Fibroblast of lung (primary cell): ENCODE measurements around the gene ZC3H11A.

Source experiments
- EZH2 ChIP-seq: IDR thresholded peaks from 2 replicates; pipeline ENCODE4 v1.5.1; 2012; ENCODE audit warnings: low read length, control low read depth, mild to moderate bottlenecking; ENCODE audit errors: missing control alignments
- TF ChIP-seq, protein P1 (sequence below), 2 donors: IDR thresholded peaks in 1 of 2; conservative IDR thresholded peaks in 1 of 2; 1 replicate in 1 of 2; 2 replicates in 1 of 2; pipeline ENCODE4 v1.5.1; 2011 to 2012; ENCODE audit warnings: low read length in 2 of 2, control low read depth in 1 of 2, inconsistent platforms in 1 of 2, low read depth in 1 of 2, mild to moderate bottlenecking in 1 of 2

DNA sequence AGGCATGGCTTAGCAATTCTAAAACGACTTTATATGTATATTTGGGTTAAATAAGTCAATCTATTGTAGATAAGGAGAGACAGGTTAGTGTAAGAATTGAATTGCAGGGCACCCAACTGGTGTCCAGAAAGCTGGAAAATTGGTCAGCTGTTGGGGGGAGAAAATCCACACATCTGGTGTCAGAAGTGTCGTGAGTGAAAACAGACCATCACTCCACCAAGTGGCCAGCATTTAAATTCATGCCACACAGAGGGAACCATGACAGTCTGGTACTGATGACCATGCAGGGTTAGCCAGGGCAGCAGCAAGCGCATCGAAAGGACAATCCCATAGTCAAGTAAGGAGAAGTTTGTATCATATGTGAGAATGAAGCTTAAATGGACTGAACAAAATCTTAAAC lies 18.8 kb upstream of the ZC3H11A start:
- TF ChIP-seq, protein P1, sequence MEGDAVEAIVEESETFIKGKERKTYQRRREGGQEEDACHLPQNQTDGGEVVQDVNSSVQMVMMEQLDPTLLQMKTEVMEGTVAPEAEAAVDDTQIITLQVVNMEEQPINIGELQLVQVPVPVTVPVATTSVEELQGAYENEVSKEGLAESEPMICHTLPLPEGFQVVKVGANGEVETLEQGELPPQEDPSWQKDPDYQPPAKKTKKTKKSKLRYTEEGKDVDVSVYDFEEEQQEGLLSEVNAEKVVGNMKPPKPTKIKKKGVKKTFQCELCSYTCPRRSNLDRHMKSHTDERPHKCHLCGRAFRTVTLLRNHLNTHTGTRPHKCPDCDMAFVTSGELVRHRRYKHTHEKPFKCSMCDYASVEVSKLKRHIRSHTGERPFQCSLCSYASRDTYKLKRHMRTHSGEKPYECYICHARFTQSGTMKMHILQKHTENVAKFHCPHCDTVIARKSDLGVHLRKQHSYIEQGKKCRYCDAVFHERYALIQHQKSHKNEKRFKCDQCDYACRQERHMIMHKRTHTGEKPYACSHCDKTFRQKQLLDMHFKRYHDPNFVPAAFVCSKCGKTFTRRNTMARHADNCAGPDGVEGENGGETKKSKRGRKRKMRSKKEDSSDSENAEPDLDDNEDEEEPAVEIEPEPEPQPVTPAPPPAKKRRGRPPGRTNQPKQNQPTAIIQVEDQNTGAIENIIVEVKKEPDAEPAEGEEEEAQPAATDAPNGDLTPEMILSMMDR (conservative IDR thresholded peaks at IDR 0.05 in 1 of 2, IDR thresholded peaks at IDR 0.05 in 1 of 2; ENCODE audit: low read depth in 1 of 2, low read length in 2 of 2) = no peak
- no peak for TF ChIP-seq EZH2
